Kidney epithelial cell (primary cell): Measurements from ENCODE around the gene STARD3. TPM values are rescaled to one million over a fixed set of nuclear protein-coding genes. Genes with fewer than 3 reads are reported as not detected.

Experiments
- DNase-seq: peaks from one replicate; pipeline ENCODE4 v3.0.0-alpha.2; 2010; ENCODE audit warnings: low read depth
- H3K27me3 ChIP-seq: 2 replicates; pipeline ENCODE4 v1.6.0; 2011; ENCODE audit warnings: low read length; ENCODE audit not compliant: control insufficient read depth, insufficient read depth
- H3K36me3 ChIP-seq: 2 replicates; pipeline ENCODE4 v1.5.1; 2011; ENCODE audit warnings: low read length; ENCODE audit not compliant: control insufficient read depth, insufficient read depth
- H3K4me3 ChIP-seq: 2 replicates; pipeline ENCODE4 v1.5.1; 2011; ENCODE audit warnings: low read depth, mild to moderate bottlenecking, control low read depth, low read length
- CTCF ChIP-seq: IDR thresholded peaks from 2 replicates; pipeline ENCODE4 v1.5.1; 2011; ENCODE audit warnings: mild to moderate bottlenecking, moderate library complexity, low read length, control low read depth, inconsistent platforms; ENCODE audit not compliant: insufficient read depth, poor library complexity, severe bottlenecking
- total RNA-seq: library from RNA; depleted of rRNA; stranded (reverse); fragments of >200 nt; gene quantifications from 2 replicates; pipeline ENCODE4 v1.2.3, GENCODE V29; 2015

The STARD3 gene
- total RNA-seq, 1 donor from 2014 or later: 52.6 TPM

GRCh38 chr17:39632153-39632941 lies 4.6 kb upstream of the STARD3 start:
- Histone ChIP-seq H3K27me3 (peaks cover 34% of the 10 kb centered on the region), H3K36me3 (no peaks in the 10 kb centered on the region), H3K4me3 (no peak overlapping the region)
- DNase-seq: no peak
- no peak for TF ChIP-seq CTCF

DNA sequence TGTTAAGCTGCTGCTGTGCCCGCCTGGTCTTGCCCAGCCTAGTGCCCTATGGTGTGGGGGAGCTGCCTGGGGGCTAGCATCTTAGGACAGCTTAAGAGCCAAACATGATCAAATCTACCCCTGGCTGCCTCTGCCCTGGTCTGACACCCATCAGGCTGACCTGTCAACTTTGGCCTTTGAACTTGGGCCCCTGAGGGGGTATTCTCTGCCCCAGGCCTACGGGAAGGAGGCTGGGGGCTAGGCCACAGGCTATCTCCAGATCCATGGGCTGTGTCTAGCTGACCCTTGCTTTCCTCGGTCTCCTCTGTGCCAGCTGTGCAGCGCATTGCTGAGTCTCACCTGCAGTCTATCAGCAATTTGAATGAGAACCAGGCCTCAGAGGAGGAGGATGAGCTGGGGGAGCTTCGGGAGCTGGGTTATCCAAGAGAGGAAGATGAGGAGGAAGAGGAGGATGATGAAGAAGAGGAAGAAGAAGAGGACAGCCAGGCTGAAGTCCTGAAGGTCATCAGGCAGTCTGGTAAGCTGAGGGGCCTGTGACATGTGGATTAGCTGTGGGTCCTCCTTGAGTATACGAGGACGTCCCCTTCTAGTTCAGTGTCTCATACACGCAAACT lies 3.3 kb upstream of the STARD3 start:
- H3K4me3 ChIP-seq: no peak overlapping the region
- DNase-seq: no peak
- no peak for TF ChIP-seq CTCF

DNA sequence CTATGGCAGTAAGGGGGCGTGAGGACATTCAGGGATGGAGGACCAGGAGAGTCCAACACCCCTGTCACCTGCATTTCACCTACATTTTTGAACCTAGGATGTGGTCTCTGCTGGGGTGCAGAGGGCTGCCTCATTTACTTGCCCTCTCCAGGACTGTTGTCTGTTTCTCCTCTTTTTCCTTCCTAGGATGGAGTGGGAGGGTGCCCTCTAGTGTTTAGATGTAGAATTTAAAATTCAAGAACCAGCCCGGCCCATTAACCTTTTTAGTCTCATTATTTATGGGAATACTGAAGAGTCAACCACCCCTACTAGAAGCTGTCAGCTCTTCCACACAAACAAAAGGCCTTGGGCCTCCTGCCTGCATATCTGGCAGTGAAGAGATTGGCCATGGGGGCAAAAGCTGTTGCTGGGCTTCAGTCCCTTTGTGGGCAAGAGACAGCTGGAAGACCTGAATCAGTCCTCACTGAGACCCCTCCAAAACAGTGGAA lies 2.5 kb upstream of the STARD3 start:
- TF ChIP-seq CTCF: peak; percentile 61
- peaks cover 13% of the 10 kb centered on the region for H3K27me3 ChIP-seq
- H3K36me3 ChIP-seq: no peaks in the 10 kb centered on the region
- DNase-seq: no peak
- H3K4me3 ChIP-seq: no peak overlapping the region

More for the DNA sequence above, 3.3 kb upstream of the STARD3 start:
- H3K27me3 ChIP-seq: peaks cover 21% of the 10 kb centered on the region
- H3K36me3 ChIP-seq: no peaks in the 10 kb centered on the region

GRCh38 chr17:39635614-39636176 lies 1.2 kb upstream of the STARD3 start:
- DNase-seq: no peak
- Histone ChIP-seq H3K4me3 (no peak overlapping the region), H3K36me3 (no peaks in the 10 kb centered on the region), H3K27me3 (peaks cover 9% of the 10 kb centered on the region)
- no peak for TF ChIP-seq CTCF

DNA sequence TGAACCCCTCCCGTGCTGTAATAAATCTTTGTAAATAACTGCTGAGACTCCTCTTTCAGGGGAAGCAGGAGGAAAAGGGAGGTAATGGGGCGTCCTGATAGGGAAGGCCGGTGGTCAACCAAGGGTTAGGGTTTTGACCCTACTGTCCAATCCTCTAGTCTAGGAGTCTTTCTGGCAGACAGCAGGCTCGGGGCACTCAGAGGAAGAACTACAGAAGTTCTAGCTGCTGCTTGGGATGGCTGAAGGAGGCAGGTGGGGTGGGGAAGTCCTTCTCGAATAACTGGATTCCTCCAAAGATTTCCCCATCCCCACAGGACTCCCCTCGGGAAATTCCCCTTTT lies 387 bp upstream of the STARD3 start:
- Histone ChIP-seq H3K36me3 (no peaks in the 10 kb centered on the region), H3K27me3 (peaks cover 9% of the 10 kb centered on the region), H3K4me3 (peak overlapping the region; percentile 80)
- no peak for TF ChIP-seq CTCF
- DNase-seq: no peak
